ENCODE measurements around the gene ESAM.

GRCh38 chr11:124742555-124742954 lies 19.5 kb downstream of the ESAM start:
- TF ChIP-seq CTCF (IDR thresholded peaks at IDR 0.05): no peak
- TF ChIP-seq POLR2A (IDR thresholded peaks at IDR 0.05): no peak

Measured in thyroid gland (tissue), 4 donors.